Upper lobe of left lung (tissue), 6 donors: ENCODE data around the gene UPK3A. TPM values are rescaled to one million over a fixed set of nuclear protein-coding genes. Genes with fewer than 3 reads are reported as not detected.

ENCODE experiments used
- ATAC-seq, 2 donors: fragments of 200-7000 bp; cut with Tn5 transposase; one replicate each; pipeline ENCODE4 v1.9.1; 2022; ENCODE audit warnings: mild to moderate bottlenecking in 2 of 2, moderate library complexity in 2 of 2; ENCODE audit not compliant: low FRiP score in 2 of 2
- DNase-seq, 2 donors: peaks; one replicate each; pipeline ENCODE4 v3.0.0-alpha.2; 2019 to 2020
- H3K27ac ChIP-seq, 4 donors: fragments of 200-600 bp; sonication (generic); one replicate each; pipeline ENCODE4 v1.5.1; 2016 to 2019
- H3K27me3 ChIP-seq, 4 donors: fragments of 200-600 bp; sonication (generic); one replicate each; pipeline ENCODE4 v1.5.1; 2017 to 2019
- H3K36me3 ChIP-seq, 4 donors: fragments of 200-600 bp; sonication (generic); one replicate each; pipeline ENCODE4 v1.5.1; 2016 to 2019
- H3K4me1 ChIP-seq, 4 donors: fragments of 200-600 bp; sonication (generic); one replicate each; pipeline ENCODE4 v1.5.1; 2018 to 2019
- H3K4me3 ChIP-seq, 4 donors: fragments of 200-600 bp; sonication (generic); one replicate each; pipeline ENCODE4 v1.5.1; 2017 to 2019; ENCODE audit warnings: mild to moderate bottlenecking in 2 of 4, moderate library complexity in 1 of 4
- H3K9me3 ChIP-seq, 4 donors: fragments of 200-600 bp; sonication (generic); one replicate each; pipeline ENCODE4 v1.5.1; 2018 to 2019
- EP300 ChIP-seq, 4 donors: sonication (generic); formaldehyde crosslinking; IDR thresholded peaks; one replicate each; pipeline ENCODE4 v1.5.1; 2017; ENCODE audit warnings: antibody characterized with exemption in 4 of 4, control low read depth in 2 of 4
- POLR2A ChIP-seq, 4 donors: fragments of 450-650 bp; IDR thresholded peaks; one replicate each; pipeline ENCODE4 v1.5.1; 2016 to 2017; ENCODE audit warnings: antibody characterized with exemption in 4 of 4, mild to moderate bottlenecking in 2 of 4
- POLR2AphosphoS5 ChIP-seq, 2 donors: sonication (generic); formaldehyde crosslinking; IDR thresholded peaks; one replicate each; pipeline ENCODE4 v1.5.1; 2017; ENCODE audit warnings: antibody characterized with exemption in 2 of 2
- WGBS, 2 donors: methylation state at CpG; one replicate each; pipeline ENCODE4 v1.1.5; 2017 to 2018; 5-methylcytosine and 5-hydroxymethylcytosine counted together
- total RNA-seq, 6 donors: library from RNA; depleted of rRNA in 4 of 6; stranded (reverse); fragments of >200 nt in 4 of 6; gene quantifications; one replicate each; pipeline versions ENCODE4 v1.1.0 to v1.2.1, GENCODE V29; 2016 to 2021
- TF ChIP-seq, protein P1 (sequence below), 6 experiments: fragments of 450-650 bp in 4 of 6; fragments of 200-600 bp in 2 of 6; sonication (generic) in 2 of 6; IDR thresholded peaks; one replicate each; pipeline ENCODE4 v1.5.1; 2016 to 2019; ENCODE audit warnings: antibody characterized with exemption in 6 of 6
- donor health status: DM: no; HTN: no; CAD: no; lungs with moderate emphysema.
- donor health status: DM: no; HTN: yes; CAD: no; lungs with severe emphysema.

The UPK3A gene
- under 1 TPM in 1 of 6 donors, not detected in 5; 0.44 TPM for total RNA-seq

DNA sequence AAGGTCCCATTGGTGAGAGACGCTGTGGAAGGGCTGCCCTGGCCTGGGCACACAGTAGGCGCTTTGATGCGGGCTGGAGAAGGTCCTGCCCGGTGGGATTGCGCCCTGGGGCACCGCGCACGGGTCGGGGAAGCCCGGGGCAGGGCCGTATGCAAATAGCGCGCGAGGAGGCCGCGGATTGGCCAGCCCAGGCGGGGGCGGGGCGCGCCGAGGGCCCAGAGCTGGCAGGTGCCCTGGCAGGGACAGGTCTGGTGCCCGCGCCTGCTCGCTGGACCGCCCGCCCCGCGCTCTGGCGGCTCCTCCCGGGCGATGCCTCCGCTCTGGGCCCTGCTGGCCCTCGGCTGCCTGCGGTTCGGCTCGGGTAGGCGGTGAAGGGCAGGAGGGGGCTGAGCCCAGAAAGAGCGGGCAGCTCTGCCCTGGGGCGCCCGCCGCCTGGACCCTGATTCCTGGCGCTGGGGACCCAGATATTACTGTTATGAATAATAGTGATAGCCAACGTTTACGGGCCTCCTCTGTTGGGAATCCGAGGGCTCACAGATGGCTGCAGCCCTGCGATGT lies at the start of gene UPK3A:
TSS of gene UPK3A (plus strand) at position 245 of the 558 bp plus-strand sequence. CDS start at position 310, 65 bp downstream.
- Histone ChIP-seq H3K4me3 (peak within 1 kb of the TSS in 3 of 4 donors; percentile 16 to 34 (median 33)), H3K36me3 (no peaks in the 10 kb centered on the region), H3K4me1 (peaks cover 11 to 27% (median 15%) of the 10 kb centered on the region in 4 donors), H3K27ac (no peak within 1 kb of the TSS), H3K9me3 (no peaks in the 10 kb centered on the region), H3K27me3 (peaks cover 0 to 12% (median 4%) of the 10 kb centered on the region in 4 donors)
- no peak for TF ChIP-seq POLR2A (IDR thresholded peaks at IDR 0.05)
- no peak for TF ChIP-seq POLR2AphosphoS5 (IDR thresholded peaks at IDR 0.05)
- no peak for TF ChIP-seq EP300 (IDR thresholded peaks at IDR 0.05)
- TF ChIP-seq, protein P1, sequence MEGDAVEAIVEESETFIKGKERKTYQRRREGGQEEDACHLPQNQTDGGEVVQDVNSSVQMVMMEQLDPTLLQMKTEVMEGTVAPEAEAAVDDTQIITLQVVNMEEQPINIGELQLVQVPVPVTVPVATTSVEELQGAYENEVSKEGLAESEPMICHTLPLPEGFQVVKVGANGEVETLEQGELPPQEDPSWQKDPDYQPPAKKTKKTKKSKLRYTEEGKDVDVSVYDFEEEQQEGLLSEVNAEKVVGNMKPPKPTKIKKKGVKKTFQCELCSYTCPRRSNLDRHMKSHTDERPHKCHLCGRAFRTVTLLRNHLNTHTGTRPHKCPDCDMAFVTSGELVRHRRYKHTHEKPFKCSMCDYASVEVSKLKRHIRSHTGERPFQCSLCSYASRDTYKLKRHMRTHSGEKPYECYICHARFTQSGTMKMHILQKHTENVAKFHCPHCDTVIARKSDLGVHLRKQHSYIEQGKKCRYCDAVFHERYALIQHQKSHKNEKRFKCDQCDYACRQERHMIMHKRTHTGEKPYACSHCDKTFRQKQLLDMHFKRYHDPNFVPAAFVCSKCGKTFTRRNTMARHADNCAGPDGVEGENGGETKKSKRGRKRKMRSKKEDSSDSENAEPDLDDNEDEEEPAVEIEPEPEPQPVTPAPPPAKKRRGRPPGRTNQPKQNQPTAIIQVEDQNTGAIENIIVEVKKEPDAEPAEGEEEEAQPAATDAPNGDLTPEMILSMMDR (IDR thresholded peaks at IDR 0.05) = no peak
- WGBS, 2 donors = 7 to 11% methylated on average over 5 to 22 of the region's 46 CpGs
- DNase-seq = peak; percentile 85 to 97
- ATAC-seq = peak; percentile 85 to 88

DNA sequence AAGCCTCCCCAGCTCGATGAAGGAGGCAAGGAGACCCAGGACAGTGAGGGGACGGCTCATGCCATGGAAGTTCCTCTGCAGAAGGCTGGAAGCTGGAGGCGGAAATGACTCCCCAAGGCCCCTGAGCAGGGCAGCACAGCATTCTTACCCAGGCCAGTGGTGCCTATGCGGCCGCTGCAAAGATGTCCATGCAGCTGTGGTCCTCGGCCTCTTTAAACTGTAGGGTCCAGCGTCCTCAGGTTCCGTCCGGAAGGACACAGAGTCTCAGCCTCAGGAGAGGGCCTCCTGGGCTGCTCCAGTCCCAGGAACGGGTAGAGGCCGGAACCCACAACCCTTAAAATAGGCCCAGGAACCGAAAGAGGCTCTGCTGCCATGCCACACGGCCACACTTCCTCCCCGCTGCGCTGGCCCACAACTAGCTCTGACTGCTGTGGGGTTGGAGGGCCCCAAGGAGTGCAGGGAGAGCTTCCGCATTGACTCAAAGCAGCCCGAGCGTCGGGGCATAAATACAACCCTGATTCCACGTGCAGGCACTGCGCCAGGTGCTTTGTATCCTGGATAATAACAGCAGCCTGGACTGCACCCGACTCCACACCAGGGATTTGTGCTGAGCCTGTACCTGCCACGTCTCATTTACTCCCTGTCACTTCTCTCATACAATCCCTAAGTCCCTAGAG lies 49.5 kb upstream of the UPK3A start:
- TF ChIP-seq, protein P1 (IDR thresholded peaks at IDR 0.05) = no peak
- peak in 1 of 2 donors; percentile 9 for TF ChIP-seq POLR2AphosphoS5 (IDR thresholded peaks at IDR 0.05)
- ATAC-seq (peak; percentile 17 to 58), DNase-seq (peak in 1 of 2 donors; percentile 64)
- H3K4me3 ChIP-seq = no peak overlapping the region
- H3K4me1 ChIP-seq = peaks cover 21 to 43% (median 24%) of the 10 kb centered on the region in 4 donors
- H3K9me3 ChIP-seq = no peaks in the 10 kb centered on the region
- peak overlapping the region; percentile 32 to 71 (median 60) for H3K27ac ChIP-seq
- WGBS, 2 donors = 66 to 69% methylated on average over 13 to 23 of the region's 23 CpGs
- no peaks in the 10 kb centered on the region for H3K27me3 ChIP-seq
- peaks cover 0 to 10% (median 1%) of the 10 kb centered on the region in 4 donors for H3K36me3 ChIP-seq

DNA sequence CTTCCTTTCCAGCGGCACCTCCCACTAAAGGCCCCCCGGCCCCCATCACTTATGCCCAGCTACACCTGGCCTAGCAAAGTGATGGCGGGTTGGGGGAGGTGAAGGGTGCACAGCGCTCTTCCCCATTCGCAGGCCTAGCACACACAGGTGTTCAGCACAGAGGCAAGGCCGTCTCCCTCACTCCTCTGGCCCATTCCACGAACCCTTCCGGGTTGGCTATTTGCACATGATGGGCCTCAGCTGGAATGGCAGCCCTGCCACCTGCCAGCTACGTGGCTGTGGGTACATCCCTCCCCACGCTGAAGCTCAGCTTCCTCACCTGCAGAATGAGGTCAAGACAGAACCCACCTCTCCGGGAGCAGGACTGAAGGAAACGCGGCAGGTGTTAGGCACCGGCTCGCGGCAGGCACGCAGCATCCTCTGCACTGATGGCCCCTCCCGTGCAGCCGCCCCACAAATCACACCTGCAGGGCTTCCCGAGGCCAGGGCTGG lies 48.9 kb upstream of the UPK3A start:
- Histone ChIP-seq H3K36me3 (peaks cover 0 to 10% (median 1%) of the 10 kb centered on the region in 4 donors), H3K4me3 (no peak overlapping the region), H3K9me3 (no peaks in the 10 kb centered on the region), H3K27ac (peak overlapping the region in 3 of 4 donors; percentile 54 to 71 (median 66)), H3K27me3 (no peaks in the 10 kb centered on the region), H3K4me1 (peaks cover 22 to 40% (median 24%) of the 10 kb centered on the region in 4 donors)
- ATAC-seq (no peak), DNase-seq (no peak)
- WGBS, 2 donors = 91% methylated on average over 9 to 20 of the region's 20 CpGs
- no peak for TF ChIP-seq POLR2AphosphoS5 (IDR thresholded peaks at IDR 0.05)
- TF ChIP-seq POLR2A (IDR thresholded peaks at IDR 0.05) = no peak

DNA sequence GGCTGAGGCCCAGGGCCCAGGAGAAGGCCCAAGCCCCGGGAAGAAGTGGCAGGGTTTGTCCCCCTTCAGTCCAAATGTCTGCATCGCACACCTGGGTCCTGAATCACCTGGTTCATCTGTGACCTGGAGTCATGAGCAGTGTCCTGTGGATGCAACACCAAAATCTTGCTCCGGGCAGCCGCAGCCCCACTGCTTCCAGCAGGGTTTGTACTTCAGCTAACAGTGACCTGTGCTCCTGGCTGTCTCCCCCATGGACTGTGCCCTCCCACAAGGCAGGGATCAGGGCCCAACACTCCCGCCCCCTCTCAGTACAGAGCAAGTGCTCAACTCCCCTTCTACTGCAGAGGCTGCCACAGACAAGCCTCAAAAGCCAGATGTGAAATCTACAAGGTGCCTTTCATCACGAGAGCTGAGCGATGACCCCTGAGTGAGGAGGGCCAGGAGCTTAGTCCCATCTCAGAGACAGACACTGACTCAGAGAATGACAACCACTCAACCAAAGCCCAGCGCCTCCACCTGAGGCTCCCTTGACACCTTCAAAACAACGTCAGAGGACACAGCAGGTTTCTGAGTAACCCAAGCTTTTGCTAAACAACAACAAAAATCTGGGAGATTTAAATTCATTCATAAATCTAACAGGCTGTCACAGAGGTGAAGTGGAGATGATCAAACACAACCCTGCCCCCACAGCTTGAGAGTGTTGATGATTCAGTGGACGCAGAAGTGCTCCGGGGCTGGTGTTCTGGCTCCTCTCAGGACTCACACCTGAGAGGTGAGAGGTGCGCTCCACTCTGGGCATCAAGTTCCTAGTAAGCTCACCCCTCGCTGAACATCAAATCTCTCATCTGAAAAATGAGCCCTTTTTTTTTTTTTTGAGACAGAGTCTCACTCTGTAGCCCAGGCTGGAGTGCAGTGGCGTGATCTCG lies 47.4 kb upstream of the UPK3A start:
- Histone ChIP-seq H3K9me3 (no peaks in the 10 kb centered on the region), H3K4me1 (peaks cover 26 to 49% (median 32%) of the 10 kb centered on the region in 4 donors), H3K27ac (no peak overlapping the region), H3K27me3 (no peaks in the 10 kb centered on the region), H3K4me3 (no peak overlapping the region), H3K36me3 (peaks cover 0 to 10% (median 1%) of the 10 kb centered on the region in 4 donors)
- 91% methylated on average over 10 to 15 of the region's 15 CpGs for WGBS, 2 donors
- DNase-seq = no peak
- TF ChIP-seq POLR2AphosphoS5 (IDR thresholded peaks at IDR 0.05) = no peak
- no peak for TF ChIP-seq POLR2A (IDR thresholded peaks at IDR 0.05)
- TF ChIP-seq EP300 (IDR thresholded peaks at IDR 0.05) = no peak
- TF ChIP-seq, protein P1 (IDR thresholded peaks at IDR 0.05) = no peak
- ATAC-seq = no peak
